ENCODE measurements around the gene RPA1. TPM values are rescaled to one million over a fixed set of nuclear protein-coding genes. Genes with fewer than 3 reads are reported as not detected.
"Not testable (repeated sequence)": the region's sequence is repeated elsewhere in the genome, so short reads cannot be mapped to it uniquely, and the experiment has no call there.

RPA1 gene
- total and polyA plus RNA-seq, 8 donors = 10.3 to 57.5 (median 23.8) TPM

DNA sequence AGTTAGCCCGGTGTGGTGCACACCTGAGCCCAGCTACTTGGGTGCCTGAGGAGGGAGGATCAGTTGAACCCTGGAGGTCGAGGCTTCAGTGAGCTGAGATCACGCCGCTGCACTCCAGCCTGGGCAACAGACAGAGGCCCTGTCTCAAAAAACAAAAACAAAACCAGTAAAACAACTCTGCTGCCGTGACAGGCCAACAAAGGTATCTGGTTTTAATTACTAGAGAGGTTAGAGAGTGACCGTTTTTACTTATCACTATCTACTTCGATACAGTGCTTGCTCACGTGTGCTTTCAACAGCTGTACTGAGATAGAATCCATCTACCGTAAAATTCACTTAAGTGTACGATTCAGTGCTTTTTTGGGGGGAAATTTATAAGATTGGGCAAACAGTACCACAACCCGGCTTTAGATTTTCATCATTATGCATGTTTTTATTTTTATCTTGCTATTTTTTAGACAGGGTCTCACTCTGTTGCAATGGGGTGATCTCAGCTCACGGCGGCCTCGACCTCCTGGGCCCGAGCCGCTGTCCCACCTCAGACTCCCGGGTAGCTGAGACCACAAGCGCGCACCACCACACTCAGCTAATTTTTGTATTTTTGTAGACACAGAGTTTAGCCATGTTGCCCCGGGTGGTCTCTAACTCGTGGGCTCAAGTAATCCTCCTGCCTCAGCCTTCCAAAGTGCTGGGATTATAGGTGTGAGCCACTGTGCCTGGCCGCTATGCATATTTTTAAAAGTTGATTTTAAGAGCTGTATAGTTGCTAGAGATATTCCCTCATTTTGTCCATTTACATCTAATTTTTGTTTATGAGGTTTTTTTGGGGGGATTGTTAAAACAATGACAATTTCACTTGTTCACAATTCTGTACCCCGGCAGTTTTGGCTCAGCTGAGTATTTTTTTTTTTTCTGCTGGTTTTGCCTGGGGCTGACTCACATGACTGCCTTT lies 37.0 kb upstream of the RPA1 start:
- TF ChIP-seq POLR2AphosphoS5 (IDR thresholded peaks at IDR 0.05) = no peak
- no peak for TF ChIP-seq EP300 (IDR thresholded peaks at IDR 0.05)
- TF ChIP-seq, protein P1, sequence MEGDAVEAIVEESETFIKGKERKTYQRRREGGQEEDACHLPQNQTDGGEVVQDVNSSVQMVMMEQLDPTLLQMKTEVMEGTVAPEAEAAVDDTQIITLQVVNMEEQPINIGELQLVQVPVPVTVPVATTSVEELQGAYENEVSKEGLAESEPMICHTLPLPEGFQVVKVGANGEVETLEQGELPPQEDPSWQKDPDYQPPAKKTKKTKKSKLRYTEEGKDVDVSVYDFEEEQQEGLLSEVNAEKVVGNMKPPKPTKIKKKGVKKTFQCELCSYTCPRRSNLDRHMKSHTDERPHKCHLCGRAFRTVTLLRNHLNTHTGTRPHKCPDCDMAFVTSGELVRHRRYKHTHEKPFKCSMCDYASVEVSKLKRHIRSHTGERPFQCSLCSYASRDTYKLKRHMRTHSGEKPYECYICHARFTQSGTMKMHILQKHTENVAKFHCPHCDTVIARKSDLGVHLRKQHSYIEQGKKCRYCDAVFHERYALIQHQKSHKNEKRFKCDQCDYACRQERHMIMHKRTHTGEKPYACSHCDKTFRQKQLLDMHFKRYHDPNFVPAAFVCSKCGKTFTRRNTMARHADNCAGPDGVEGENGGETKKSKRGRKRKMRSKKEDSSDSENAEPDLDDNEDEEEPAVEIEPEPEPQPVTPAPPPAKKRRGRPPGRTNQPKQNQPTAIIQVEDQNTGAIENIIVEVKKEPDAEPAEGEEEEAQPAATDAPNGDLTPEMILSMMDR (IDR thresholded peaks at IDR 0.05) = no peak
- no peak for TF ChIP-seq POLR2A (IDR thresholded peaks at IDR 0.05)
- no peak overlapping the region for H3K27ac ChIP-seq
- WGBS, 5 donors = 76 to 90% (median 88%) methylated on average over 23 of the region's 23 CpGs
- DNase-seq = no peak
- peaks cover 0 to 11% (median 9%) of the 10 kb centered on the region in 4 donors for H3K36me3 ChIP-seq
- no peak overlapping the region for H3K4me3 ChIP-seq
- no peaks in the 10 kb centered on the region for H3K27me3 ChIP-seq
- intact Hi-C loops (cut with DNase I; ENCODE audit: low total_unique reads) = no loop called here
- H3K4me1 ChIP-seq = peaks cover 0 to 19% (median 6%) of the 10 kb centered on the region in 4 donors
- H3K9me3 ChIP-seq = no peaks in the 10 kb centered on the region

DNA sequence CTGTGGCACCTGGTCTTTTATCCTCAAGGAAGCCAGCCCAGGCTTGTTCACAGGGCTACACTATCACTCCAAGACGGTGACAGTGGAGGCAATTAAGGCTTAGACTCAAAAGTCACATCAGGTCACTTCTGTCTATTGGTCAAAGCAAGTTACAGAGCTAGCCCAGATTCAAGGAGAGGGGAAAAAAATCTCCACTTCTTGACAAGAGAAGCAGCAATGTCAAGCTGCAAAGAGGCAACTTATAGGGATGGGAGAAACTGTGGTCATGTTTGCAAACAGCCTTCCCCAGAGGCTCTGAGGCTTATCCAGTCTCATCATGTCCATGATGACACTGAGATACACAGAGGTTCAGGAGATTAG lies 36.4 kb upstream of the RPA1 start:
- peaks cover 0 to 16% (median 14%) of the 10 kb centered on the region in 4 donors for H3K36me3 ChIP-seq
- H3K9me3 ChIP-seq = no peaks in the 10 kb centered on the region
- H3K4me1 ChIP-seq = peaks cover 0 to 16% (median 6%) of the 10 kb centered on the region in 4 donors
- no peak overlapping the region for H3K27ac ChIP-seq
- intact Hi-C loops (cut with DNase I; ENCODE audit: low total_unique reads) = no loop called here
- TF ChIP-seq EP300 (IDR thresholded peaks at IDR 0.05) (no peak), POLR2A (IDR thresholded peaks at IDR 0.05) (no peak), POLR2AphosphoS5 (IDR thresholded peaks at IDR 0.05) (no peak)
- TF ChIP-seq, protein P1 (IDR thresholded peaks at IDR 0.05) = no peak
- H3K4me3 ChIP-seq = no peak overlapping the region
- DNase-seq = no peak
- WGBS, 5 donors = 50 to 75% (median 55%) methylated on average over 1 of the region's 1 CpG
- H3K27me3 ChIP-seq = no peaks in the 10 kb centered on the region

DNA sequence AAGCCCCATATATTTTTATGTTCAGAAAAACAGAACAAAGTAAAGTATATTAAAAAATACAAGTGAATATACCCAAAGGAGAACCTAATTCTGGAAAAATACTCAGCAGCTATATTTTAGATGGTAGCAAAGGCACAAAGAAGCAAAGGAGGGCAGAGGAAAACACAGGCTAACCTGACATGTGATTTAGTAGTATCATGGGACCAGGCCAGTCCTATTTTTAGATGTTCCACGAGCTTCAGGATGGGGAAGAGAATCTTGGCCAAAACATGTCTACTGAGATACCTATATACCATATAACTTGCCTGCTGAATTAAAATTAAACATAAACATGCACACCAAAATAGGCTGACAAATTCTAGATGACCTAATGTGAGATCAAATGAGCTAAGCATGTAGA lies 33.0 kb upstream of the RPA1 start:
- no peaks in the 10 kb centered on the region for H3K9me3 ChIP-seq
- H3K27ac ChIP-seq = peak overlapping the region in 2 of 5 donors; percentile 29 to 77
- intact Hi-C loops (cut with DNase I; ENCODE audit: low total_unique reads) = no loop called here
- H3K27me3 ChIP-seq = no peaks in the 10 kb centered on the region
- H3K4me1 ChIP-seq = peaks cover 0 to 16% (median 6%) of the 10 kb centered on the region in 4 donors
- DNase-seq = no peak
- 19 to 44% (median 26%) methylated on average over 1 of the region's 1 CpG for WGBS, 5 donors
- no peak overlapping the region for H3K4me3 ChIP-seq
- TF ChIP-seq, protein P1 (IDR thresholded peaks at IDR 0.05) = no peak
- peak in 1 of 3 donors; percentile 50 for TF ChIP-seq POLR2AphosphoS5 (IDR thresholded peaks at IDR 0.05)
- H3K36me3 ChIP-seq = peaks cover 12 to 43% (median 40%) of the 10 kb centered on the region in 4 donors

DNA sequence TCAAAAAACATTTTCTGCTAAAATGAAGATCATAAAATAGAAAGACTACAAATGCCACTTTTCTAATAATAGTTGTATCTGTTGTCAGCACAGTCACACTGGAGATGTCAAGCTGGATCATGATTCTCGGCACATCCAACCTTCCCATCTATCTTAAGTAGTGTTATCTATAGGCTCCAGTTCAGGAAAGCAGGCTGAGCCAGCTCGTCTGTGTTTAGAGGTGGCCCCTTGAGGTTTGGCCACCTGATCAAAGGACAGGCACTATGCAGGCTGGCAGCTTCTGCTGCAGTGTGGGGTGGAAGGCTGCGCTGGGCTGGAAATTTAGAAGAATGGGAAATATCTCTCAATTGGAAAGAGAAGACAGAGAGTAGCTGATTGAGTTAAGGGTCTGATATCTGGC lies 32.5 kb upstream of the RPA1 start:
- no peak overlapping the region for H3K4me3 ChIP-seq
- intact Hi-C loops (cut with DNase I; ENCODE audit: low total_unique reads) = no loop called here
- no peak for TF ChIP-seq POLR2AphosphoS5 (IDR thresholded peaks at IDR 0.05)
- TF ChIP-seq, protein P1 (IDR thresholded peaks at IDR 0.05) = no peak
- TF ChIP-seq EP300 (IDR thresholded peaks at IDR 0.05) = no peak
- no peak for TF ChIP-seq POLR2A (IDR thresholded peaks at IDR 0.05)
- H3K27ac ChIP-seq = peak overlapping the region in 2 of 5 donors; percentile 41 to 77
- H3K9me3 ChIP-seq = no peaks in the 10 kb centered on the region
- peaks cover 0 to 16% (median 6%) of the 10 kb centered on the region in 4 donors for H3K4me1 ChIP-seq
- H3K27me3 ChIP-seq = no peaks in the 10 kb centered on the region
- 62 to 71% (median 65%) methylated on average over 3 of the region's 3 CpGs for WGBS, 5 donors
- DNase-seq = no peak
- peaks cover 12 to 43% (median 41%) of the 10 kb centered on the region in 4 donors for H3K36me3 ChIP-seq

DNA sequence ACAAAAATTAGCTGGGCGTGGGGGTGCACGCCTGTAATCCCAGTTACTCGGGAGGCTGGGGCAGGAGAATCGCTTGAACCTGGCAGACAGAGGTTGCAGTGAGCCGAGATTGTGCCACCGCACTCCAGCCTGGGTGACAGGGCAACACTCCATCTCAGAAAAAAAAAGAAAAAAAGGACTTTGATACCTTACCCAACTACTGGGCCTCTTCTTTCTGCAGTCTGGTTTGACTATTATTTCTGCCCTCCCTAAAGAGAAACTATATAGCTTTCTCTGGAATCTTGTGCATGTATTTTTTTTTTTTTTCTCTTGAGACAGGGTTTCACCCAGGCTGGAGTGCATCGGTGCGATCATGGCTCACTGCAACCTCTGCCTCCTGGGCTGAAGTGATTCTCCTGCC lies 32.0 kb upstream of the RPA1 start:
- H3K4me3 ChIP-seq; intact Hi-C loops (cut with DNase I; ENCODE audit: low total_unique reads); H3K27me3 ChIP-seq; DNase-seq; H3K9me3 ChIP-seq: not testable (repeated sequence)
- WGBS, 5 donors = 87 to 97% (median 93%) methylated on average over 8 of the region's 8 CpGs
- Histone ChIP-seq H3K4me1 (peaks cover 0 to 16% (median 6%) of the 10 kb centered on the region in 4 donors), H3K36me3 (peaks cover 12 to 46% (median 44%) of the 10 kb centered on the region in 4 donors), H3K27ac (peak overlapping the region in 1 of 5 donors; percentile 77)
